NCI-H345 (cell line): Measurements from ENCODE around the gene GPR158.
"Not testable (repeated sequence)": the region's sequence is repeated elsewhere in the genome, so short reads cannot be mapped to it uniquely, and the experiment has no call there.

Source experiments
- DNase-seq: peaks from one replicate; lab custom pipeline; 2025; lab: John Stamatoyannopoulos, UW

Gene GPR158, protein sequence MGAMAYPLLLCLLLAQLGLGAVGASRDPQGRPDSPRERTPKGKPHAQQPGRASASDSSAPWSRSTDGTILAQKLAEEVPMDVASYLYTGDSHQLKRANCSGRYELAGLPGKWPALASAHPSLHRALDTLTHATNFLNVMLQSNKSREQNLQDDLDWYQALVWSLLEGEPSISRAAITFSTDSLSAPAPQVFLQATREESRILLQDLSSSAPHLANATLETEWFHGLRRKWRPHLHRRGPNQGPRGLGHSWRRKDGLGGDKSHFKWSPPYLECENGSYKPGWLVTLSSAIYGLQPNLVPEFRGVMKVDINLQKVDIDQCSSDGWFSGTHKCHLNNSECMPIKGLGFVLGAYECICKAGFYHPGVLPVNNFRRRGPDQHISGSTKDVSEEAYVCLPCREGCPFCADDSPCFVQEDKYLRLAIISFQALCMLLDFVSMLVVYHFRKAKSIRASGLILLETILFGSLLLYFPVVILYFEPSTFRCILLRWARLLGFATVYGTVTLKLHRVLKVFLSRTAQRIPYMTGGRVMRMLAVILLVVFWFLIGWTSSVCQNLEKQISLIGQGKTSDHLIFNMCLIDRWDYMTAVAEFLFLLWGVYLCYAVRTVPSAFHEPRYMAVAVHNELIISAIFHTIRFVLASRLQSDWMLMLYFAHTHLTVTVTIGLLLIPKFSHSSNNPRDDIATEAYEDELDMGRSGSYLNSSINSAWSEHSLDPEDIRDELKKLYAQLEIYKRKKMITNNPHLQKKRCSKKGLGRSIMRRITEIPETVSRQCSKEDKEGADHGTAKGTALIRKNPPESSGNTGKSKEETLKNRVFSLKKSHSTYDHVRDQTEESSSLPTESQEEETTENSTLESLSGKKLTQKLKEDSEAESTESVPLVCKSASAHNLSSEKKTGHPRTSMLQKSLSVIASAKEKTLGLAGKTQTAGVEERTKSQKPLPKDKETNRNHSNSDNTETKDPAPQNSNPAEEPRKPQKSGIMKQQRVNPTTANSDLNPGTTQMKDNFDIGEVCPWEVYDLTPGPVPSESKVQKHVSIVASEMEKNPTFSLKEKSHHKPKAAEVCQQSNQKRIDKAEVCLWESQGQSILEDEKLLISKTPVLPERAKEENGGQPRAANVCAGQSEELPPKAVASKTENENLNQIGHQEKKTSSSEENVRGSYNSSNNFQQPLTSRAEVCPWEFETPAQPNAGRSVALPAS (N-terminal part only)

DNA sequence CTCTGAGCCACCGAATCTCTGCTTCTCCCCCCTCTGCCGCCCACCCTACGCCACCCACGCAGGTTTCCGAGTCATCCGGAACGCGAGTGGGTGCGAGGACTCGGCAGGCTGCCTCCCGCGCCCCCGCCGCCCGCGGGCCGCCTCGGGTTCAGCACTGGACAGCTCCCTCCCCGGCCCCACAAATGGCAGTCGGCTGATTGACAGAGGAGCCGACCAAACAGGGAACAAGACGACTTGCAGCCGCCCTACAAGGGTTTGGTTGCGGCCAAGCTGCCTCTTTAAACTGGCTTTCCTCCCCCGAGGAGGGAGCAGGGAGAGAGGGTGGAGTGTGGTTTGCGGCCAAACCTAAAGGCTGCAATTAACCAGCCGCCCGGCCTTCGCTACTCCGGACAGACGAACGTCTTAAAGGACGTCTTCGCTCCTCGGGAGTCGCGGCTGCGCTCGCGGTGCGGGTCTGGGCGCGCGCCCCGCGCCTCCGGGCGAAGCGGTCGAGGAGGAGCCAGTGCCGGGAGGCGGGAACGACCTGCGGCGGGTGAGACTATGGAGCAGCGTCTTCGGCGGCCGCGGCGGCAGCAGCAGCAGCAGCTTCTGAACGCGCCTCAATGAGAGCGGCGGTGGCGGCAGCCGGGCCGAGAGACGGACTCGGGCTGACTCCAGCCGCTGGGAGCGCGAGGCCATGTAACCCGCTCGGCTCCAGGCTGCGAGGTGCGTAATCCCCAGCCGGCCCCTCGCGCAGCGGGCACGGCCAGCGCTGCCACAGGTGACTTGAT, at the start of gene GPR158:
Gene GPR158 (plus strand): TSS at position 541 of the 770 bp plus-strand sequence. CDS start 420 bp downstream, outside the sequence.
- peak; percentile 51 for DNase-seq

DNA sequence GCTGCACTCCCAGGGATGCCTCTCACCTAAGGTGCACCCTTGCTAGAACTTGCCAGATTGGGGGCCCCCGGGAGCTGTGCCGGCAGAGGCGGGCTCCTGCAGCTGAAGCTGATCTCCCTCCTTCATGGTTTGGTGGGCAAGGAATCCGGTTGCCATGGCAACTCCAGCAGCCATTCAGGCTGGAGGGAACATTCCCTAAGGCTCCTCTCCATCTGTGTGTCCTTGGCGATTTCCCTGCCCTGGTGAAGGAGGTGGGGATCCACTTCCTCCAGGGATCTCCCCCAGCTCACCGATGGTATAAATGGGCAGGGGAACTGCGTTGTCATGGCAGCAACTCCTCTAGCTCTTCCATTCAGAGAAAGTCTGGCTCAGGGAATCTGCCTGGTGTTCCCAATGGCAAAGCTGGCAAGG, 49.6 kb upstream of the GPR158 start:
- DNase-seq: peak; percentile 12

DNA sequence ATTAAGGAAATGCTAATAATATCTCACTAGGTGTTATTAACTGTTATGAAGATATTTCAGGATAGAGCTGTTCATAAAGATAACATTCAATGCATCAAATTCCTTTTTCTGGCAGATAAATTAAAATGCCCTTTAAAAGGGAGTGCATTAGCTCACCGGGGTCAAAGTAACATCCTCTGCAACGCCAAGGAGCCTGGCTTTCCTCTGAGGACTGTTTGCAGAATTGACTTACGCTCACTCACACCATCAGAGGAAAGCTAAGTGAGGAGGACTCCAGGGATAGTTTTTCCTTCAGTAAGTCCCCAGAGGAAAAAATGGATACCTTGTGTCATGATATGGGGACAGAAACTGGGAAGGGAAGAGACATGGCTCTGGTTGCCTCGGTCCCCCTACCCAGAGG, 45.2 kb upstream of the GPR158 start:
- DNase-seq: no peak

DNA sequence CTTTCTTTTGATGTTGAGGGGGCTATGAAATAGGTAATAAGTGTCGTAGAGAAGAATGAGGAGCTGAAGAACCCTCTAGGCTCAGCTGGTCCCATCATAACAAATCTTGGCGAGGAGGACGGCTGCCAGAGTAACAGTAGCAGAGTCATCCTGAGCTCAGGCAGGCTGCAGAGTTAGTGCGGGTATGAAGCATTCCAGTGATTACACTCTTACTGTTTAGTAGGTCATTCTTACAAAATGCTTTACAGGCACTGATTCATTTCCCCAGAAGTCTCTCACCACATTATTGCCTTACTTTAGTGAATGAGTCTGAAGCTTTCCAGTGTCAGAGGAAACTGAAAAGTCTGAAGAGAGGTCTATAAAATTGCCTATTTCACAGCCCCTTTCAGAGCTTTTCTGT, 43.9 kb upstream of the GPR158 start:
- DNase-seq: no peak

DNA sequence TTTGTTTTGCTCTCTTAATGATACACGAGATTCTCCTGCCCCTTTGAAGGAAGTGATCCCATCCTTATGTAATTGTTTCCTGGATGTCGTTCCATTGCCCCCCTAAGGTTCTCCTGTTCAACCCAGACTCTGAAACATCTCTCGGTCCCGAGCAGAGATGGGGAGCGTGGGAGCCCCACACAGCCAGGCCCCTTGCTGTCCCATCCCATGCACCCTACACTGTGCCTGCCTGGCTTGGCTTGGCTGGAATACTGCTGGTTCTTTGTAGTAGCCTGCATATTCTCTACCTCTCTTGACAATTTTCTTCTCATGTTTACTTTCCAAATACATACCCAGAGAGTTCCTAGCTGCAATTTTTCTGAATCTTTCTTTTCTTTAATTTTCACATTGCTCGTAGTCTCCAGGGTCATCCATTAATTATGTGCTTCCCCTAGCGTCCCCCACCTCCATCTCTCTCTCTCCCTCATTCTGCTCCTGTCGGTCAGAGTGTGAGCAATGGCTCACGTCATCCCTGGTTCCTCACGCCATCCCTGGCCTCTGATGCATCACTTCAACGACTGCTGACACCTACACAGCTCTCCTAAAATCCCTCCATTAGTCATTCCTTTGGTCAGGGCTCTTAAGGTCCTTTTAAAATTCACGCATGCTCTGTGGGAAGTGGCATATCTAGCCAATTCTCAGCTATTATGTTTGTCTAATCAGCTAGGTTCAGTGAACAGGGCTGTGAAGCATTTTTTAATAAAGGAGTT, 32.5 kb upstream of the GPR158 start:
- DNase-seq: no peak

DNA sequence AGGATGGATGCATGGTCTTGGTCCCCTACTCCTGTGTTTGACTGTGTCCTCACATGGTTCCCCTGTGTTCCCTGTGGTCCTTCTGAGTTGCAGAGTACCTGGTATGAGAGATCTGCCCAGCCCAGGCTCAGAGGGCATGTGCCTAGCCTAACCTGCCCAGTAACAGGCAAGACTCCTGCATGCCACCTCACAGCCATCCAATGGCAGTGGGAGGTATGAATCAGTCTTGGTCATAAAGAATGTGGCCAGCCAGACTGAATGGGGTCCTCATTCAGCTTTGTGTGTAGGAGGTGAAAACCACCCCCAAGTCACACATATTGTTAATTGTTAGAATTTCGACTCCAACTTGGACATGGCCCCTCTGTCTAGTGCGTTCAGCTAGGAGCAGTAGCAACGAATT, 17.2 kb upstream of the GPR158 start:
- DNase-seq: no peak

DNA sequence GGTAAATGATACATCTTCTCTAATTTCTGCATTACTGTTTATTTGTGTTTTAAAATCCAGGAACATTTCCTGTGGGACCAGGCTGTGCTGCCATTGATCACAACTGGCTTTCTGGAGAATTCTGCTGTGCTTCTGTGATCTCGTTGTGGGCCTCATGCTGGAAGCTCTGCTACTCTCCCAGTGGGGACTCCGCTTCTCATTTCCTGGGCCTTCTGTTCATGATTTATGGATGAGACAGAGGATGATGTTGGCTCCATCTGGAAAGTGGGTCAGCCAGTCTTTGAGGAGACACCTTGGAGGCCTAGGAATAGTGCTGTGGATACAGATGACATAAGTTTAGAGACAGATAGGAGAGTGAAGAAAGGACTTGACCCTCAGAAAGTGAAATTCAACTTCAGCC, 15.2 kb upstream of the GPR158 start:
- no peak for DNase-seq

DNA sequence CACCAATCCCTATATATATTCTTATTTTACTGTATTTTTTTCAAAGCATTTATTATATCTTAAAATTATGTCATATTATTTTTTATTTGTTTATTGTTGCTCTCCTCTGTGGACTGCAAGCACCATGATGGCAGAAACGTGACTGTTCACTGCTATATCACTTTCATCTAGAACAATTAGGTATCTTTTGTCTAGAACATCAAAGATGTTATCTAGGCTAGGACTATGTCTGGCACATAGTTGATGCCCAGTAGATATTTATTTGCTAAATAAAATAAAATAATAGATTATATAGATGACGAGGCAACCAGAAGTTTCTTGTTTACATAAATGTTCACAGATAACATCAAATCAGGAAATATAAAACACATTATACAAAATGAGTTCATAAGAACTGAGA, 12.4 kb upstream of the GPR158 start:
- DNase-seq: no peak

DNA sequence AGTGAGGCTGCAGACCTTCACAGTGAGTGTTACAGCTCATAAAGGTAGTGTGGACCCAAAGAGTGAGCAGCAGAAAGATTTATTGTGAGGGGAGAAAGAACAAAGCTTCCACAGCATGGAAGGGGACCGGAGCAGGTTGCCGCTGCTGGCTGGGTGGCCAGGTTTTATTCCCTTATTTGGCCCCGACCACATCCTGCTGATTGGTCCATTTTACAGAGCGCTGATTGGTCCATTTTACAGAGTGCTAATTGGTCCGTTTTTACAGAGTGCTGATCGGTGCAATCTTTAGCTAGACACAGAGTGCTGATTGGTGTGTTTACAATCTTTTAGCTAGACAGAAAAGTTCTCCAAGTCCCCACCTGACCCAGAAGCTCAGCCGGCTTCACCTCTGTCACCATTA, 11.3 kb upstream of the GPR158 start:
- not testable (repeated sequence) for DNase-seq

DNA sequence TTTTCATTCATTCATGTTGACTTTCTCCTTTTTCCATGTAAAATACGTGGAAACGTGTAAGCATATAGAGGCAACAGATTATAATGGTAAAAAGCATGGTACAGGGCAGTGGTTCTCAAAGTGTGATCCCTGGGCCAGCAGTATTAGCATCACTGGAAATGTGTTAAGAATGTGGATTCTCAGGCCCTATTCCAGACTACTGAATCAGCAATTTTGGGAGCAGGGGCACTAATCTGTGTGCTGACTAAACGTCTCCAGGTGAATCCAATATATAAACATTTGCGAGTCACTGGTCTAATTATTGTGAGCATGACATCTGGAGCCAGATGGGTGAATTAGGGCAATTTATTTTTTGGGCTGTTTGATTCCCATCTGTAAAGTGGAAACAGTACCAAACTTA, 5.1 kb upstream of the GPR158 start:
- no peak for DNase-seq

DNA sequence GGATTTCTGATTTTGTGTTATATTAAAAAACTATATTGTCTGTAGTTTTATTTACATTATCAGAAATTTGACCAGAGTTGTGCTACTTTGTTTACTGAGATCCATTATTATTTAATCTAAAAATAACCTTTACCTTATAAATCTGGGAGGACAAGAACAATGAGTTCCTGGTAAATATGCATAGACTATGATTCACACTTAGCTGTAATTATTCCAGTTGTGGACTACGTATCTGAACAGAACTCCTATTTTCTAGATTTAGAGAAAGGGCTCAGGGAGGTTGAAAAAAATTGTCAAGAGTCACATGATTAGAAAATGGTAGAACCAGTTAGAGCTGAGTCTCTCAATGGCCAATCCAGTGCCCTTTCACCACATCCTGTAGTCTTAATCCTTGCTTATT, 4.2 kb upstream of the GPR158 start:
- no peak for DNase-seq

DNA sequence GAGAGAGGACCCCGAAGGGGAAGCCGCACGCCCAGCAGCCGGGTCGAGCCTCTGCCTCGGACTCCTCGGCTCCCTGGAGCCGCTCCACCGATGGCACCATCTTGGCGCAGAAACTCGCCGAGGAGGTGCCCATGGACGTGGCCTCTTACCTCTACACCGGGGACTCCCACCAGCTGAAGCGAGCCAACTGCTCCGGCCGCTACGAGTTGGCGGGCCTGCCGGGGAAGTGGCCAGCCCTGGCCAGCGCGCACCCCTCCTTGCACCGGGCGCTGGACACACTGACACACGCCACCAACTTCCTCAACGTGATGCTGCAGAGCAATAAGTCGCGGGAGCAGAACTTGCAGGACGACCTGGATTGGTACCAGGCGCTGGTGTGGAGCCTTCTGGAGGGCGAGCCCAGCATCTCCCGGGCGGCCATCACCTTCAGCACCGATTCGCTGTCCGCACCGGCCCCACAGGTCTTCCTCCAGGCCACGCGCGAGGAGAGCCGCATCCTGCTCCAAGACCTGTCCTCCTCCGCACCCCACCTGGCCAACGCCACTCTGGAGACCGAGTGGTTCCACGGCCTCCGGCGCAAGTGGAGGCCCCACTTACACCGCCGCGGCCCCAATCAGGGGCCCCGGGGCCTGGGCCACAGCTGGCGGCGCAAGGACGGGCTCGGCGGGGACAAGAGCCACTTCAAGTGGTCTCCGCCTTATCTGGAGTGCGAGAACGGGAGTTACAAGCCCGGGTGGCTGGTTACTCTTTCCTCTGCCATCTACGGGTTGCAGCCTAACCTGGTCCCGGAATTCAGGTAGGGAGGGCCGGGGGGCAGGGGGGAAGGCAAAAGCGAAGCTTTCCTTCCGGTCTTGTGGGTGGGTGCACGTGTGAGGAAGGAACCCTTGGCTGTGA, 973 bp downstream of the GPR158 start:
- no peak for DNase-seq

DNA sequence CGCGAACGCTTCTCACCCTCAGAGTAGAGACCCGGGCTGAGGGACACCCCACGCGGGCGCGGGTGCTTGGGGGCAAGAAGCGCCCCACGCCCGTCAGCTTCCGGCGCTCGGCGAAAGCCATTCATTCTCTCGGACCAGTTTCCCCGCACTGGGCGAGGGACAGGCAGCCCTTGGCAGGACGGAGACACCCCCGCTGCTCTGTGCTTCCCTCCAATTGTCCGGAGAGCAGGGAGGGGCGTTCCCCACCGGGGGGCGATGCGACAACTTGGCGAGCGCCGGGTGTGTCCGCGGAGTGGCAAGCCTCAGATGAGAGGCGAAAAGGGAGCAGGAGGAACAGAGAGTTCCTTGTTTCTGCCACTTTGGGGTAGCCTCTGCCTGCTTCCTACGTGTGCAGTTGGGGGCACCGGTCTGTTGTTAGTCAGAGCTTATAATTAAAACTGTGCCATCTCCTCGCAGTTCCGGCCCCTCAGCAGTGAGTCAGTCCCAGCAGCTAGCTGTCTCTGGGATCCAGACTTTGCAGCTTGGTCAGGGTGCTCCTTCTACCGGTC, 1.7 kb downstream of the GPR158 start:
- DNase-seq: no peak

DNA sequence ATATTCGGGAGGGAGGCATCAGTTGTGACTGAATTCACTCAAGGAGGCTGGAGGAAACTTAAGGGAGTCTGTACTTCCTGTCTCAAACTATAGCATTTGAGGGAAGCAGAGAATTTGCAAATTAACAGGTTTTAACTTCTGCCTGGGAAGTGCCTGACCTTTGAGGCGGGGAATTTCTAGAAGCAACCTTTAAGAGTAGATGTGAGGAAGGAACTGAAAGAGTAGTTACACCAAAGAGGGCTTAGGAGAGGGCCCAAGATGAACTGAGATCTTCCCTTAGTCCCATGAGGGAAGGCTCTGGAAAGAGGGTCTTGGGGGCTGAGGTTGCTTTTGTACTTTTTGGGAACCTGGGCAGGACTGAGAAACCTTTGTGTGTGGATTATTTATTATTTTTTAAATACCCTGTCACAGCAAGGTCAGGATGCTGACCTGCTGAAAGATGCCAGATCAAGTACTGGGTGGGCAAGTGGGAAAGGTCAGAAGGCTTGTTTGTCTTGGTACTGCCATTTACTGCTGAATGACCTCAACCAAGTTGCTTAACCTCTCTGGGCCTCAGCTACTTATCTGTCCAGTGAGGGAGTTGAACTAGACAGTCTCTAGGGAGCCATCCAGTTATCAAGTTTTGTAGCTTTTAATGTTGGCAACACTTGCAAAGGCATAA, 2.4 kb downstream of the GPR158 start:
- no peak for DNase-seq

DNA sequence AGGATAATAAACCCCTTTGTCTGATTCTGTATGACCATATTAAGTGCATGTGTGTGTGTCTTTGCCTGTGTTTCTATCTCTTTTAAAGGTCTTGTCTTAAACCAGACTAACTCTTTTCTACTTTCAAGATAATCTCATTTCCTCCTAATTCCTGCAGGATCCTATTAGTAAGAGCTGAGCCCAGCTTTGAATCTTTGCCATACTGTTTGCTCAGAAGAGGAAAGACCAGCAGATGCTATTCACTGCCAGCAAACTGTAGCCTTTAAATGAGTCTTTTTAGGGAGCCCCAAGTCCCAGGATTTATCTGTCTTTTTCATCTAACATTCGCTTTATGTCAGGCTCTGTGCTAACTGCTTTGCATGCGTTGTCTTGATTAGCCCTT, 2.9 kb downstream of the GPR158 start:
- no peak for DNase-seq

DNA sequence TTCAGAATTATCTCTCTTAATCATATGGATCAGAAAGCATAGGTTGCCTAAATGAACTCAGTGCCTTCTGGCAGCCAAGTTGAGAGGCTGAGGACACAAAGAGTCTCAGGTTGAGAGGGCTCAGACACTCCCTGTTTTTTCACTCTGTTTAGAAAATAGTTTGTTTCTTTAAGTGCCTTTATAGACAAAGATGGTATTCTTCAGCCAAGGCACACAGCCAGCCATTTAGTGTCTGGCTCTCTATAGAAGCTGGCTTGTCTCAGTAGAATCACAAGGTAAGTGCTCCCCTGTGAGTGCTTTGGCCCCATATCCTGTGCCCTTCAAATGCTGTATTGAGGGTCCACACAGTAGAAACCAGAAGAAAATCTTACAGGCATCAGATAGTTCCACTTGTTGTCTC, 3.6 kb downstream of the GPR158 start:
- DNase-seq: no peak

DNA sequence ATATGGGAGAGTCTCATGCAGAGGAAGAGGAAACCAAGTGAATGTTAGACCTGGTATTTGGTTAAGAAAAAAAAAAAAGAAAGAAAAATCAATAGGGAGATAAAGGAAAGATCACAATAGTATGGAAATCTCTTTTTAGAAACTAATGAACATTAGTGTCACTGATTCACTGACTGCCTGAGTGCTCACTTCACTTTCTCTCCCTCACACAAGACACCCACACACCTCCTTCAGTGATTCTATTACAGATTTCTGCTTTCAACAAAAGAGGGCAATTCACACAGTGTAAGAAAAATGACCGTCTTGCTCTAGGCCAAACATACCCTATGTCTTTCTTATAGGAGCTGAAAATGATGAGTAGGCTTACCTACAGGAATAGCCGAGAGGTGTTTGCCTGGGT, 6.0 kb downstream of the GPR158 start:
- DNase-seq: no peak

DNA sequence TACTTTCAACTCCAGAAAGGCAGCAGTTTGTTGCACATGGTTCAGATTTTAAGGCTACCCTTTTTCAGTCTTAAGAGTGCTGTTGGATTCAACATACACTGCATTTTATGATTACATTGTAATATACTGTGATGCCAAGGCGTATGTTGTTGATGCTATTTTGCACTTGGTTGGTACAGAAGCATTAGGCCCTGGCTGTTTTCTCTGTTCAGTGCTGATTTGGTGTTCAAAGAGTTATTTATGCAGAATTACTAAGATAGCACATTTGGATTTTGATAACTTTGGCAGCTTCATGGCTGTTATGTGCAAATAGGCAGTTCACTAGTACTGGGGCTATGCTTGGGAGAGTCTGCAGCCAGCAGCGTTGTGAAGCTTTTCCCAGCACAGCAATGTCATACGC, 7.8 kb downstream of the GPR158 start:
- no peak for DNase-seq
